A673 (cell line): ENCODE results near the gene BCAS1.

Source experiments
- EZH2 ChIP-seq: fragments of 200-600 bp; sonication (generic); IDR thresholded peaks from 2 replicates; pipeline ENCODE4 v1.6.1; 2017; ENCODE audit warnings: borderline replicate concordance, low read depth, mild to moderate bottlenecking, mixed read lengths, antibody characterized with exemption, low read length; ENCODE audit not compliant: poor library complexity, severe bottlenecking
- TF ChIP-seq, protein P1 (sequence below): fragments of 300-800, 200-600 bp; sonication (generic); conservative IDR thresholded peaks from 2 replicates; pipeline ENCODE4 v1.5.1; 2017; ENCODE audit warnings: low read depth, mild to moderate bottlenecking, antibody characterized with exemption, low read length, moderate library complexity, mixed read lengths

- TF ChIP-seq, protein P1, sequence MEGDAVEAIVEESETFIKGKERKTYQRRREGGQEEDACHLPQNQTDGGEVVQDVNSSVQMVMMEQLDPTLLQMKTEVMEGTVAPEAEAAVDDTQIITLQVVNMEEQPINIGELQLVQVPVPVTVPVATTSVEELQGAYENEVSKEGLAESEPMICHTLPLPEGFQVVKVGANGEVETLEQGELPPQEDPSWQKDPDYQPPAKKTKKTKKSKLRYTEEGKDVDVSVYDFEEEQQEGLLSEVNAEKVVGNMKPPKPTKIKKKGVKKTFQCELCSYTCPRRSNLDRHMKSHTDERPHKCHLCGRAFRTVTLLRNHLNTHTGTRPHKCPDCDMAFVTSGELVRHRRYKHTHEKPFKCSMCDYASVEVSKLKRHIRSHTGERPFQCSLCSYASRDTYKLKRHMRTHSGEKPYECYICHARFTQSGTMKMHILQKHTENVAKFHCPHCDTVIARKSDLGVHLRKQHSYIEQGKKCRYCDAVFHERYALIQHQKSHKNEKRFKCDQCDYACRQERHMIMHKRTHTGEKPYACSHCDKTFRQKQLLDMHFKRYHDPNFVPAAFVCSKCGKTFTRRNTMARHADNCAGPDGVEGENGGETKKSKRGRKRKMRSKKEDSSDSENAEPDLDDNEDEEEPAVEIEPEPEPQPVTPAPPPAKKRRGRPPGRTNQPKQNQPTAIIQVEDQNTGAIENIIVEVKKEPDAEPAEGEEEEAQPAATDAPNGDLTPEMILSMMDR, result no peak
- TF ChIP-seq EZH2, result no peak
These were observed 44.9 kb upstream of the BCAS1 start for GRCh38 chr20:54115172-54115854.
